Fibroblast of peridontal ligament (primary cell): ENCODE measurements around the gene MFAP5.
"Not testable (repeated sequence)": the region's sequence is repeated elsewhere in the genome, so short reads cannot be mapped to it uniquely, and the experiment has no call there.

Source experiments
- DNase-seq: peaks from one replicate; pipeline ENCODE4 v3.0.0-alpha.2; 2010; ENCODE audit errors: extremely low read depth

MFAP5 gene

DNA sequence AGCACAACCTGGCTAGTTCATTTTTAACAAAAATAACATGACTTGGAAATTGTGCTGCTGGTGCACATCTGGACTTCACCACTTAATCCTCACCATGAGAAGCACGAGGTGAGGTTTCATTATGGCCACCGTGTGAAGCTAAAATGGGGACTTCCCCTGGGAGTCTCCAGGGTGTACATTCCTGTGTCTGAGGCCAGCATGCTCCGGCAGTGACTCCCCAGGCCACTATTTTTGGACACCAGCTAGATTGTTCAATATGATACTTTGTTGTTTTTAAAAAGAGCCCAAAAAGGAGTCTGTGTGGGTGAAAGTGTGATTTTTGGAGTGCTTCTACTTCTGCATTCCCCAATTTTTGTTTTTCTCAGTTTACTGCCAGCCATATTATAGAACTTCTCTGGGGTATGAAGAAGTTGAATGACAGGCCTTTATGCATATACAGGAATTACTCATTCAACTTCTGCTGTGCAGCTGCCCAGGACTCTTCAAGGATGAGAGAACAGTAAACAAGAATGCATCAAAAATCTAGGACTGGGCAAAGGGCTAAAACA, 33.1 kb downstream of the MFAP5 start:
- DNase-seq, result peak; percentile 5

DNA sequence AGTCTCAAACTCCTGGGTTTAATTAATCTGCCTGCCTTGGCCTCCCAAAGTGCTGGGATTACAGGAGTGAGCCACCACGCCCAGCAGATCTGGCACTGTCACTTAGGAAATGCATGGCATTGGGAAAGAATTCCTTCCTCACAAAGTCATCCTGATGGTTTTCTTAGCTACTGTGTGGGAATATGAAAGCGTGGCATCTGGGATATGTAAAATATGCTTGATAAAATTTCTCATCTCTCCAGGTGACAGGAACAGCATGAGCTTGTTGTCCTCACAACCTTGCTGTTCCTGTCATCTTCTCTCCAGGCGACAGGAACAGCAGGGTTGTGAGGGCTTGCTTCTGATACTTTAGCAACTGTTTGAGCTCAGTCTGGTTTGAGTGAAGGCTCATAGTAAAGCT, 33.9 kb downstream of the MFAP5 start:
- no peak for DNase-seq

GRCh38 chr12:8624750-8625149, 37.9 kb downstream of the MFAP5 start:
- DNase-seq, result not testable (repeated sequence)

GRCh38 chr12:8622646-8623045, 40.0 kb downstream of the MFAP5 start:
- no peak for DNase-seq

GRCh38 chr12:8615206-8615605, 47.4 kb downstream of the MFAP5 start:
- no peak for DNase-seq

GRCh38 chr12:8613881-8614280, 48.7 kb downstream of the MFAP5 start:
- not testable (repeated sequence) for DNase-seq

- DNase-seq, result no peak
Measured at GRCh38 chr12:8612629-8613028, 50.0 kb downstream of the MFAP5 start, which contains the start of gene AICDA. TSS of gene AICDA (minus strand) at chr12:8612859. CDS start at chr12:8612767, 92 bp downstream.

DNA sequence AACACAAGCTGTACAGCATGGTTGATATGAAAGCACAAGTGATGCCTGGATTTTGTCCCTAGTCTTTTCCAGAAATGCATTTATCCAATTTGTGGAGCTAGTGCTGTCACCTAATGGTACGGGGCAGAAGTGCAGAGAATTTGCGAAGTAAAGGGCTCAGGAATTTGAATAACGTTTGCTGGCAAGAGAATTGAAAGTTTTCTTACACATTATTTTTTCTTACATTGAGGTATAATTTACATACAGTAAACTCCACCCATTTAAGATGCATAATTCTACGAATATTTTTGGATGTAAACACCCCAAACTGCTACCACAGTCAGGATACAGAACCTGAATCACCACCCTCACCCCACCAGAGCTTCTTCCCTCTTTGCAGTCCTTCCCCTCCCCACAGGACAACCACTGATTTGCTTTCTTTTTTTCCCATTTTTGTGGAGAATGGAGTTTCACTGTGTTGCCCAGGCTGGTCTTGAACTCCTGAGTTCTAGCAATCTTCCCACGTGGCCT, 53.5 kb downstream of the MFAP5 start:
- peak; percentile 60 for DNase-seq

- no peak for DNase-seq
Measured at GRCh38 chr12:8606890-8607289, 55.7 kb downstream of the MFAP5 start.

GRCh38 chr12:8605057-8605456, 57.6 kb downstream of the MFAP5 start:
- no peak for DNase-seq

- DNase-seq, result no peak
Measured at GRCh38 chr12:8603856-8604255, 58.8 kb downstream of the MFAP5 start.

- DNase-seq, result no peak
Measured at GRCh38 chr12:8603286-8603685, 59.3 kb downstream of the MFAP5 start.

DNA sequence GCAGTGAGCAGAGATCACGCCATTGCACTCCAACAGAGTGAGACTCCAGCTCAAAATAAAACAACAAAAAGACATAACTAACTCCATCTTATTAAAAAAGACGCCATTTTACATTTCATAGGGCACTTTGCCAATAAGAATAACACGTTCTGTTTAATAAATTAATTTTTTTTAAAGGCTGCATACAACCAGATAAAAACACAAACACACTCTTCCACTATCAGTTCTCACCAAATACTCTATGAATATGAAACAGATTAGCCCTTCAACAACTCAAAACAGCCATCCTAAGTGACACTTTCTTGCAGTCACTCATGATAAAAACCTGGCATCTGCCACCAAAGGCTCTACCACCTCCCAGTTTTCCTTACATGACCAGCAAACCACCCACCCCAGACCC, 66.1 kb downstream of the MFAP5 start:
- DNase-seq, result no peak
